GM18868 (cell line): ENCODE data around the gene ZNF254.
"Not testable (repeated sequence)": the region's sequence is repeated elsewhere in the genome, so short reads cannot be mapped to it uniquely, and the experiment has no call there.

Experiments
- ATAC-seq: cut with Tn5 transposase; IDR thresholded peaks from one replicate; pipeline ENCODE4 v1.9.1; 2021; ENCODE audit warnings: mild to moderate bottlenecking, moderate library complexity; ENCODE audit not compliant: unreplicated experiment

The ZNF254 gene

DNA sequence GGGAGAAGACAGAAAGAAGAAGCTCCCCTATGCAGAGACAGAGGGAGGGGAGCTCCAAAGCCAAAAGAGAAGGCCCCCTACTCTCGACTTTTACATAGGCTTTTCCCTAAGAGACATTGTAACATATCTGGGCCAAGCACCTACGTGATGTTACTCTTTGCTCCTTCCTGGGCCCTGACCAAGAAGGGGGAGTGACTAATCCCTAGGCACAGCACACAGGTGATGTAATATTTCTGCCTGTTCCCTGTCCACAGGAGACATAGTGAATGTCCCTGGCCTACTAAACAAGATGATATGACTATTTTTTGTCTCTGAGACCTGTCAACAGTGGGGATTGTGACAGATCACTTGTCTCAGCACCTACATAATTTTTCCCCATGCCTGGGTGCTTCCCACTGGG lies 15.9 kb upstream of the ZNF254 start:
- no peak for ATAC-seq

DNA sequence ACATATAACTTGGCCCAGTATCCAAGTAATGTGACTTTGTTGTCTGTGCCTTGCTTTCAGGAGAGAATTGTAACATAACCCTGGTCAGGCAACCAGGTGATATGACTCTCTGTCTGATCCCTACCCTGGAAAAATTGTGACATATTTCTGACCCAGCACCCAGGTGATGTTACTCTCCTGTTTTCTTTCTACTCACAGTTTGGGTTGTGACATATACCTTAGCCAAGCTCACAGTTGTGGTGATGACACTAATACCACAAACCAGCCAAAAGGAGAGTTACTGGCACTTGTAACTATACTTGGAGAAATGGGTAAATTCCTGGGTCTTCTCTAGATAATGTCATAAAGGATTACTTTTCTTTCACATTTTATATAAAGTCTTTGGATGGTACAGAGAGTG lies 14.3 kb upstream of the ZNF254 start:
- no peak for ATAC-seq

DNA sequence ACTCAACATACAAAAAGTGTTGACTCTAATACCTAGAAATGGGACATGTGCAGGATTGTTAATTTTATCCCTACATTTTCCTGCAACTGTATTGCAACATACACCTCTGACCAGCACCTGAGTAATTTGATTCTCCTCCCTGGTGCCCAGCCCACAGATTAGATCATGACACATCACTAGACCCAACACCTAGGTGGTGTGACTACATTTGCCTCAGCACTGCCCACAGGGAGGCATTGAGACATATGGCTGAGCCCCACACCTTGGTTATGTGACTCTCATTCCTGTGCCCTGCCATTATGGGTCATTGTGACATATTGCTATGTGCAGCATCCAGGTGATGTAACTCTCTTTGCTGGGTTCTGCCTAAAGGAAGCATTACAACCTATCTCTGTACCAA lies 13.2 kb upstream of the ZNF254 start:
- ATAC-seq: no peak

DNA sequence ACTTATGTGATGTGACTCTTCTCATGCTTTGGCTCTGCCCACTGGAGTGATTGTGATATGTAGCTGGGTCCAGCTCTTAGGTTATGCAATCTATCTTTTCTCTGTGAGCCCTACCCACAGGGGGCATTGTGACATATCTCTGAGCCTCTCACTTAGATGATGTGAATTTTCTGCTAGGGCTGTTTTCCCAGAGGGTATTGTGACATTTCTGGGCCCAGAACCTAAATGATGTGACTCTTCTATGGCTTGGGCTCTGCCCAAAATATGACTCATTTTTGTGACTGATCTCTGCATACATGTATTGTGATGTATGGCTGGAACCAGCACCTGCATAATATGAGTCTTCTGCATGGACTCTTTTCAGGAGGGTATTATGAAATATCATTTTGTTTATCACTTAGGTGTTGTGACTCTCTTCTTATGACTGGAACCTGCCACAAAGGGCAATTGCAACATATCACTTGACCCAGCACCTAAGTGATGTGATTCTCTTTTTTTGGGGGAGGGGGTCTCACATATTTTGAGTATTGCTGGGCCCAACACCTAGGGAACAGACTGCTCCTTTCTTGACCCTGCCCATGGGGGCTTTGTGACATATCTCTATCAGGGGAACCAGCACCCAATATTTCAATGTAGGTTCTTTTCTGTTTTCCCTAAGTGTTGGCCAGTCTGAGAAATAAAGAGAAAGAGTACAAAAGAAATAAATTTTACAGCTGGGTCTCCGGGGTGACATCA lies 12.1 kb upstream of the ZNF254 start:
- no peak for ATAC-seq

DNA sequence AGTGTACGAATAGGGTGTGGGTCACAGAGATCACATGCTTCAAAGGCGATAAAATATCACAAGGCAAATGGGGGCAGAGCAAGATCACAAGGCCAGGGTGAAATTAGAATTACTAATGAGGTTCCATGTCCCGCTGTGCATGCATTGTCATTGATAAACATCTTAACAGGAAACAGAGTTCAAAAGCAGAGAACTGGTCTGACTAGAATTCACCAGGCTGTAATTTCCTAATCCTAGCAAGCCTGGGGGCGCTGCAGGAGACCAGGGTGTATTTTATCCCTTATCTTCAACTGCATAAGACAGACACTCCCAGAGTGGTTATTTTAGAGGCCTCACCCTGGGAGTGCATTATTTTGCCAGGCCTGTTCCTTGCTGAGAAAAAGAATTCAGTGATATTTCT lies 11.5 kb upstream of the ZNF254 start:
- ATAC-seq: not testable (repeated sequence)

DNA sequence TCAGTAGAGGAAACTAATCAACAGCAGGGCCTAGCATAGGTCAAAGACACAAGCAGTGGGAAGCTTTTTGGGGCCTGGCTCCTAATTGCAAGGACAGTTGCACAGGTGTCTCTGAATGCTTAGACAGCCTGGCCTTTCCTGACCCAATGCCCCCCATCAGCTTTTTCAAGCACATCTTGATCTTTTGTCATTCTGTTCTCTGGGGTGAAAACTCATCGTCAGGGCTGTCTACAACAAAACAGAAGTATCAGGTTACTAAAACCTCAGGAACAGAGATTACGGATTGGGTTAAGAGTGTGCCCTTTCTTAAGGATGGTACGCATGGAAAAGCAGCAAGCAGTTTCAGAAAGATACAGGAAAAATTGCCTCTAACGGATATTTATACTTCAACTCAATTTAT lies 8.3 kb upstream of the ZNF254 start:
- ATAC-seq: no peak

DNA sequence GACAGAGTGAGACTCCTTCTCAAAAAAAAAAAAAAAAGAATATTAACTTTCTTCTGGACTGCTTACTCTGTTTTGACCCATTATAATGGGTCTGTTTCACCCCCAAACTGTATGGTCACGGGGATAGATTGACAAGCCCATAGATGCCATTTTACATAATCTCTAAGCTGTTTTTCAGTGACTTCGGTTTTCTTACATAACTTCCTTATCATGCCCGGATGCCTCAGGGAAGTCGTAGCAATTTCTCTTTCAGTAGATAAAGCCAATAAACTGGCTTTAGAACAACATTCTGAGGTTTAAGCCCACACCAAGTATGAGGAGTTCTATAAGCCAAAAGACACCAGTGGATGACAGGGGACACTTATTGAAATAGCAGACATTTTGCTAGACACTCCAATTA lies 5.9 kb upstream of the ZNF254 start:
- no peak for ATAC-seq

DNA sequence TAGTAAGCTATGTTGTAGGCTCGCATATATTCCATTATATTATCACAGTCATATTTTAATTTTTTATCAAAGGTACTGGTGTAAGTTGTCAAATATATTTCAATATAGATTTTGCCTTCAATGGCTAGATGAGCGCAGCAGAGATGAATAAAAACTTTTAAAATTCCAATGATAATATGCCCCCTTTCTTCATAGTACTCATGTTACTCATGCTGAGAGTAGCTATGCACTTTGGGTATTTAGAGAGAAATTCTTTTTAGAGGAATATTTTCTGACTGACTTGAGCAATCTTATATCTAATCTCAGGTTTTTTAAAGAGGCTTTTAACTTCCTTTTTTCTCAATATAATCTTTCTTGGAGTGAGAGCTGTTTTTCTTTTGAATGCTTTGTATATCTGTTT lies 11.4 kb downstream of the ZNF254 start:
- no peak for ATAC-seq

DNA sequence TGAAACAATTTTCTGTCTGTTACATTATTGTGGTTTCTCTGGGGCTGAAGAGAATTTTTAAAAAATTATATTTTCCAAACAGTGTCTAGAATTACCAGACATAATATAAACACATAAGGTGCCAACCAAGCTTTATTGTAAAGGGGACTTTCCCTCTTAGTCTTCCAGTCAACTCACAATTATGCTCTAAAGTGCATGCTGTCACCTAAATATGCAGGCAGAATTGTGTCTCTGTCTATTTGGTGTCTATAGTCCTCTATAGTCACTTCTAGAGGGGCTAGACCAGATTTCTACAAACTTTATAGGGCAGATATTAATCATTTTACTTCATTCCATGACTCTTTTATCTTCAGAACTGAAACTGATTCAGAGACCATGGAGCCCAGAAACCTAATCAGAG lies 12.8 kb downstream of the ZNF254 start:
- ATAC-seq: no peak

DNA sequence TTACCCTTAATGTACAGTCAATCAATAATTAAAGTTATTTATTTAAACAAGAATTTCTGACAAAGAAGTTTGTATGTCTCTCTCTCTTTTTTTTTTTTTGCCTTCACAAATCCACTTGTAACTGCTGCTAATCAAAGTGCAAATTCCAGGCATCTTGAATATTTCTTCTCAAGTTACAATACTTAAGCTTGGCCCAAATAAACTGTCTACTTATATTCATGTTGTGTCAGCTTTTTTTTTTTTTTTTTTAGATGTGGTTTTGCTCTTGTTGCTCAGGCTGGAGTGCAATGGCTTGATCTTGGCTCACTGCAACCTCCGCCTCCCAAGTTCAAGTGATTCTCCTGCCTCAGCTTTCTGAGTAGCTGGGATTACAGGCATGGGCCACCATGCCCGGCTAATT lies 13.6 kb downstream of the ZNF254 start:
- not testable (repeated sequence) for ATAC-seq

DNA sequence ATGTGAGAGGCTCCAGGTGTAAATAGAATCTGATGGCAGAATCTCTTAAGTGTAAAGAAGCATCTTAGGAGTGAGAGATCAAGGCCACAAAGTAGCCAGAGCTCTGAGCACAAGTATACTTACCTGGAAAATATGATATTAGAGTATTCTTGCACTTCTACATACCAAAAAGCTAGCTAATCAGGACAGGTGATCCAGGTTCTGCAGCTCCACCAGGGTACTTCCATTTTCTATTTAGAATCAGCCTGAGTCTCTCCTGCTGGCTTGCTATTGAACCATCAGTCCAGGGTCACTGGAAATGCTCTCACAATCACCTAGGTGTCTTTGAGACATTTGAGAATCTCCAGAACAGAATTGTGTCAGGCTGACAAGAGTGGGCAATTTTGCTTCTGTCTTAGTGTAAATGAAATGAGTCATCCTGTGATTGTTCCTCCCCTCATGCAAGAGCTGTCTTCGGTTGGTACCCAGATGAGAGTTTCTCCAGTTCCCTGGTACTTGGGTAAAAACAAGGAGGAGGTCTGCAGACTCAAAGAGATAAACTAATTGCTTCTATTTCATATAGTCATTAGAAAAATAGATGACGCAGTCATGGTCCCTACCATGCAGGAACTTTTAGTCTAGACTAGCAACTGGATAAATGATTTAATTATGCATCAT lies 14.6 kb downstream of the ZNF254 start:
- ATAC-seq: no peak

DNA sequence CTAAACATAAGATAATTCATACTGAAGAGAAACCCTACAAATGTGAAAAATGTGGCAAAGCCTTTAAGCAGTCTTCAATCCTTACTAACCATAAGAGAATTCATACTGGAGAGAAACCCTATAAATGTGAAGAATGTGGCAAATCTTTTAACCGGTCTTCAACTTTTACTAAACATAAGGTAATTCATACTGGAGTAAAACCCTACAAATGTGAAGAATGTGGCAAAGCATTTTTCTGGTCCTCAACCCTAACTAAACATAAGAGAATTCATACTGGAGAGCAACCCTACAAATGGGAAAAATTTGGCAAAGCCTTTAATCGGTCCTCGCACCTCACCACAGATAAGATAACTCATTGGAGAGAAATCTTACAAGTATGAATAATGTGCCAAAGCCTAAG lies 40.6 kb downstream of the ZNF254 start:
- no peak for ATAC-seq

DNA sequence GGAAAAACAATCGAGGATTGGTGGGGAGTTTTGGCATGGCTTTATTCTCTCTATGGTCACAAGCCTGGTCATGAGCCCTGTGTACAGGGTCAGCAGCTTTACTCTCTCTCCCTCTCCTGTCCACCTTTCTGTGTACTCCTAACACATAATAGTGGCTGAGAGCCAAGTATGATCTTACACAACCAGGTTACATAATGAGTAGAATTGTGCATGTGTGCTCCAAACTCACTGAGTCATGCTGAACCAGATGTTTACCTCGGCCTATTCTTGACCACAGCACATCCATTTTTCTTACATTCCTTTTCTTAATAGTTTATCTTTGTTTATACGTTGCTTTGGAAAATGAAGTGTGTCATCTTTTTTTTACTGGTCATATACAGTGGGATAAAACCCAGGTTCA lies 53.1 kb downstream of the ZNF254 start:
- no peak for ATAC-seq

DNA sequence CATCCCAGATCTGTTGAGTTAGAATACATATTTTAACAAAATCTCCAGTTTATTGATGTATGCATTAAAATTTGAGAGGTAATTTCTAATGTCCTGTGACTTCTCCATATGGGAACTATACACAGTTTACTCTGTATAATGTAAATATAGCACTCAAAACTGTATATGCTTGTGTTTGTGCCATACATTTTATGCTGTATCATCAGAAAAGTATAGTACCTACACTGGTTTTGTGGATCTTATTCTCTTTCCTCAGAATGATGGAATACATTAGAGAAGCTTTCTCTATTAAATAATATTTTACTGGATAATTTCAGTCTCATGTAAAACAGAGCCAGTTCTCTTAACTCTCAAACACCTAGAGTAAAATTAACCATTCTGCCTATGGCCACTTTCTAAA lies 53.6 kb downstream of the ZNF254 start:
- no peak for ATAC-seq

DNA sequence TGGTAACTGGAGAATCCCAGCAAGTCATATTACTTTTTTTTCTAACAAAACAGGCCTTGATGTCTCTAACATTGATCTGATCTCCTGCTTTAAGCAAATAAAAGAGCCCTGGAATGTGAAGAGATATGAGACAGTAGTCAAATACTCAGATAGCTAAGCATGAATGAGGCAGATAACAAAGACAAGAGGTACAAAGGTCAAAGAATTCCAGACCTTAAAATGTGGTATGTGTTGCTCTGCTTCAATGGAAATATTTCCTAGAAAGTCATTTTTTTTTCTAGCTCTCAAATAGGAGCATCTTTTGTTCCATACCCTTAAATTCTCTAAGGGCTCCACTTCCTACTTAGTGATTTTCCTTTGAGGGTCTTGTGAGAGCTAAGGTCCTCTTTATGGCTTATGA lies 54.6 kb downstream of the ZNF254 start:
- no peak for ATAC-seq

DNA sequence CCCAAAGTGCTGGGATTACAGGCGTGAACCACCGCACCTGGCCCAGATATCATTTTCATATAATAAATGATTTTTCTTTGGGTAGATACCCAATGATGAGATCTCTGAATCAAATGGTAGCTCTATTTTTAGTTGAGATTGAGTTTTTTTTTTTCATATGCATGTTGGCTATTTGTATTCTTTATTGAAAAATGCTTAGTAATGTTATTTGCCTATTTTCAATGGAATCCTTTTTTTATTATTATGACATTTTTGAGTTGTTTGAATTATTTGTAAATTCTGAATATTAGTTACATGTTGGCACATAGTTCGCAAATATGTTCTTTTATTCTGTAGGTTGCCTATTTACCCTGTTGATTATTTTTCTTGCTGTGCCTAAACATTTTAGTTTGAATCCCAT lies 55.8 kb downstream of the ZNF254 start:
- ATAC-seq: no peak

DNA sequence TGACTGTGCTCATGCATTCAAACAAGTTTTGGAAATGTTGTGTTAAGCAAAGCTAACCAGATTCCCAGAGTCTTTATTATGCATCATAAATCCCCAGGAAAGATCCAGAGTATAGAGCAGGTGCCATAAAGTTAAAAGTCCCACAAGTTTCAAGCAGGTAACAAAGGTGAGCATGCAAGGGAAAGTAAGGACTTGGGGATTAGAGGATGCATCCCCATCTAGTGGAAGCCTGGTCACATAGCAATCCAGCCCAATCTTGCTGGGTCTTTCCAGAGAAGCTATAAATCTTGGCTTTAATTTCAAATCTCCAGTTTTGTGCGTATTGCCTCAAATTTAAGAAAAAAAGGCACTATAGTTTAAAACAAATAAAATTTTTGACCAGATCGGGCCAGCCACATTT lies 72.7 kb downstream of the ZNF254 start:
- ATAC-seq: no peak

DNA sequence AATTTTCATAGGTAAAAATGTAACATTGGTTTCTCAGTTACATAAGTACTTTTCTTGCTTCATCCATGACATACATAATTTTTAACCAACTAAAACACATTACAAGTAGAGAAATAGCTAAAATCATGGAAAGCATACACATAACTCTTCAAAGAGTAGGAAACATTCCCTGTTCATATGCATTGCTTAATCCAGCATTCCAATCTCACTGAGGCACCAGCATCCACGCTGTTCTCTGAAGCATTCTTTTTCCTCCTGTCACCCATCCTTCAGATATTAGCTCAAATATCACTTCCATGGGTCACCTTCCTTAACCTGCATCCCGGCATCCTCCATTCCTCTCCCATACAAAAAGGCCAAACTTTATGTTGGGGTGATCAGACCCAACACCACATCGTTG lies 79.1 kb downstream of the ZNF254 start:
- no peak for ATAC-seq

DNA sequence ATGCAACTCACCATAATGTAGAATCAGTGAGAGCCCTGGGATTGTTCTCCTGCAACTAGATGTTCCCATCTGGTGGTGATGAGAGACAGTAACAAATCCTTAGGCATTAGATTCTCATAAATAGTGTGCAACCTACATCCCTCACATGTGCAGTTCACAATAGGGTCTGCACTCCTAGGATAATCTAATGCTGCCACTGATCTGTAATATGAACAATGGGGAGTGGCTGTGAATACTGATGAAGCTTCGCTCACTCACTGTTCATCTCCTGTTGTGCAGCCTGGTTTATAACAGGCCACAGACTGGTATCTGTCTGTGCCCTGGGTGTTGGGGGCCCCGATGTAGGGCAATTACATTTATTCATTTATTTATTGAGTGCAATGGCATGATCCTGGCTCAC lies 86.9 kb downstream of the ZNF254 start:
- no peak for ATAC-seq

DNA sequence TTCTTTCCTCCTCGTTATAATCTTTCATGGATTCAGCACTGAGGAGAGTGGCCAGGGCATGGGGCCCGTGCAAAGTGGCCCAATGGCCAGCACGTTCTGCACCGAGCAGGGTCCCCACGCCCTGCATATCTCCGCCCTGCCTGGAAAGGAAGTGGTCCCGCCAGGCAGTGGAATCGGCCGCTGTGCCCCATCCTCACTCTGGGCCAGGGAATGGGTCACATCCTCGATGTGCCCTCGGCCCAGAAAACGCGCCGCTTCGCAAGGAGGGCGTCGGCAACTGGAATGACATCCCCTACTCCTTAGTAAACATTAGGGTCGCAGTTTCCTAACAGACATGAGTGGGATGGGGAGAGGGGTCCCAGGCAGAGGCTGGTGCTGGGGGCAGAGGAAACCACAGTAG lies 90.7 kb downstream of the ZNF254 start:
- ATAC-seq: no peak

DNA sequence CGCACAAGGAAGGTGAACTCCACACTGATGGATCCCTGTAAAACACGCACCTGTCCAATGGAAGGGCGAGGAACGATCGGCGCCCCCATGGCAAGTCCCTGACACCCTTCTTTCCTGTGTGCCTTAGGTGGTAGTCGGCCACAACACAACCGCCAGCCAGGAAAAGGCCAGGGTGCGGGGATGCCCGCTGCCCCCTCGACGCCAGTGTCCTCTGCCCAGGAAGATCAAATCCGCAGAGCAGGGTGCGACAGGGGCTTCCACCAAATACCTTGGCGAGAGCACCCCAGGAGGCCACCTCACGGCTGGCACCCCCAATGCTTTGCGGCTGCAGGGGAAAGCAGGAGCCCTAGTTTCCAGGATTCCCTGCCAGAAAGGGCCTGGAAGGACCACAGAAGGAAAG lies 91.2 kb downstream of the ZNF254 start:
- no peak for ATAC-seq
